GM19035 (cell line): ENCODE results near the gene FHIT.

Experiments
- ATAC-seq: cut with Tn5 transposase; IDR thresholded peaks from one replicate; pipeline ENCODE4 v1.9.1; 2021; ENCODE audit not compliant: unreplicated experiment

The FHIT gene

DNA sequence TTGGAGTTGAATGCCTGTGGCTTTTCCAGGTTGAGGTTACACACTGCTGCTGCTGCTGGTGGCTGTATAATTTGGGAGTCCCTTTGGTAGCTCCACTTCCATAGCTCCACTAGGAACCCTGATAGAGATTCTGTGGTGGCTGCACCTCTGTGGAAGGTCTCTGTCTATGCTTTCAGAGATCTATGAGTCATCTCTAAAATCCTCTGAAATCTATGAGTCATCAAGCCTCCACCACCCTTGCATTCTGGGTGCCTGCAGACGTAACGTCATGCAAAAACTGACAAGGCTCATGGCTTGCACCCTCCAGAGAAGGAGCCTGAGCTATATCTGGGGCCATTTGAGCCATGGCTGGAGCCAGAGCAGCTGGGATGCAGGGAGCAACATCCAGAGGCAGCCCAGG, 1164.4 kb downstream of the FHIT start:
- ATAC-seq, result peak; percentile 50

DNA sequence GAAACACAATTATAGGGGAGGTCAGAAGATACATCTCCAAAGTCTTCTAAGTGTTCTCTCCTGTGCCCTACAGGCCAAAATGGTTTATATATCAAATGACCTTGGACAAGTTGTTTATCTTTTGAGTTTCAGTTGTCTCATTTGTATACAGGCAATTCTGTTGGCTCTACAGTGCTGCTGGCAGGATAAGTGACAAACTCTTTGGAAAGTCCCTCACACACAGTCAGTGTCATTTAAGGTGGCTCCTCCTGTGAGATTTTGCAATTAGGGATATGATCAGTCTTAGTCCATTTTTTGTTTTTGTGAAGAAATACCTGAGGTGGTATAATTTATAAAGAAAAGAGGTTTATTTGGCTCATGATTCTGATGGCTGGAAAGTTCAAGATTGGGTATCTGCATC, 1165.6 kb downstream of the FHIT start:
- ATAC-seq, result no peak

DNA sequence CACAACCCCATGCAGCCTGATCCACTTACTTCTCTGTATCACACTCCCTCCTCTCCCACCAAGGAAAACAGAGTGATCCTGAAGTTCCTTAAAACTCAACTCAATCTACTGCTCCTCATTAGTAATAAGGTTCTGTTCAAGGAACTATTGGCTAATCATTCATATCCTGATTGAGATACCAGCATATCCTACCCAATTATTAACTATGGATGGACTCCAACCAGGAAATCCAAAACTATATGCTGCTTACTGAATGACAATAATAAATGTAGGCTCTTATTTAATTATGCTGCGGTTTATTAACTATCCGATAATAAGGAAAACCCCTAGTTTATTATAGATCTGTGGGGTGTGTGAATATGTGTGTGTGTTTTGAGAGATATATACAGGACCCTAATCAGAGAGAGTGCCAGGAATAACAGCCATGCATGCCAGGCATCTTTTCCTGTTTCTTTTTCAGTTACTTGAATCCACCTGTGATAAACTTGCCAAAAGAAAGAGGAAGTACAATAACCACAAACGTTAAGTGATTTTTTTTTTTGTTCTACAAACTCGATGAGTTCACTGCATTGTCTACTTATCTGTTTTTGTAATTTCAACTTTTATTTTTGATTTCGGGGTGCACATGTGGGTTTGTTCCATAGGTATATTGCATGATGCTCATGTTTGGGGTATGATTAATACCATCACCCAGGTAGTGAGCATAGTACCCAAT, 1169.7 kb downstream of the FHIT start:
- ATAC-seq, result peak; percentile 67

DNA sequence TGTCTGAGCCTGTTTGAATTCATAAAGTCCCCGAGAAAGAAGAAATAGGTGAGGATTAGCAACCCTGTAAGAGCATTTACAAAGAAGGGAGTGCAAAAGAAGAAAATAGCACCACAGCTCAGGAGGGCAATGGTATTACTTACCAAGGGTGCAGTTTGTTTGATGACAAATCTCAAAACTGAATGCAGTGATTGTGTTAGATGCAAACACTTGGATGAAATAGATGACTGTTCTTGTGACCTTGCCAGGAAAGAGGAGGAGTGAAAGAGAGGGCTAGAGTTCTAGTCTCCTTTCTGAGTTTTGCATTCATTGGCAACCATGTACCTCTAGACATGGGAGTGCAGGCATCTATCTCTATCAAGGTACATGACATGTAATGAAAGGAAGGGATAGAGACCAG, 1170.6 kb downstream of the FHIT start:
- ATAC-seq, result no peak

DNA sequence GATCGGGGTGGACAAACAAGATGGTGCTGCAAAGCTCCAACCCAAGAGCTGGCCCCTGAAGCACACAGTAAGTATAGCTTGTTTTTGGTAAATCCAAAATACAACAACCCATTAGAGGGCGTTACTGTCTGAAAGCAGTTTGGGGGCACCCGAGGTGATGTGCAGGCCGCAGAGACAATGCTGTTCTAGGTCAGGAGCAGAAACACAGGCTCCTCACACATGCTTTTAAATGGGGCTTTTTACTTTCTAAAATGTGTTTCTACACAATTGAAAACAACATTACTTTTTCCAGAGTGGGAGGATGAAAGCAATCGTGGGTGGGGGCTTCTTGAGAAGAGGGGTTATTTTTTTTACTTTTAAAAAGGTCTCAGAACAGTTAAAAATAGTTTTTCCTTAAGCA, 1172.2 kb downstream of the FHIT start:
- ATAC-seq, result no peak

DNA sequence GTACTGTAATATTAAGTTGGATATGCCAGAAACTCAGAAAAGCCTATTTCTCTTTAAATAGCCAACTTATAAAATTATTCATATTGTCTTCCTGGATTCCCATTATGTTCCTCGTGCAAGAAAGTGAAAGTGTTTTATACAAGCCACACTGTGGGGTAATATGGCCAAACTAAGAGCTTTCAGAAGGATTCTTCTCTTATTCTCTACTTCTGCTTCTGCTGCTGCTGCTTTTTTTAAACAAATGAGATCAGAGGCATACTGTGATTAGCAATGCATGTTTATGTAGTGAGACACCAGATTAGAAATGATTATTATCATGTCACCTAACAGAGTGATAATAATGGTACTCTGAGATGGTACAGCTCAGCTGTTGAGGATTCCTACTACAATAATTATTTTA, 1174.9 kb downstream of the FHIT start:
- ATAC-seq, result no peak

DNA sequence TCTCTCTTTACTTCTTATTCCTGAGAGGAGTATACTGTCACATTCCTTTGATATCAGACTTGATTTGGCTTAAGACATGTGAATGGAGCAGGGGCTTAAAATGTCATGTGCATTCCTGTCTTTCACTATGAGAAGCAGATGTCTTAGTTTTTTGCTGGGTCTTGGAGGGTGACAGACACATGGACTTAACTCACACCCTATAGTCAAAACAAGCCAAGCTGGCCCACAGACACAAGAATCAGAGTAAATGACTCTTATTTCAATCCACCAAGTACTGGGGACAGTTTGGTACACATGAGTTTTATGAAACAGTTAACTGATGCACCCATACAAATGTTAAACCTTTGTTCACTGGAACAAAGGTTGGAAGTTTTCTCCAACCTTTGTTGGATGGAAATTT, 1177.3 kb downstream of the FHIT start:
- no peak for ATAC-seq

DNA sequence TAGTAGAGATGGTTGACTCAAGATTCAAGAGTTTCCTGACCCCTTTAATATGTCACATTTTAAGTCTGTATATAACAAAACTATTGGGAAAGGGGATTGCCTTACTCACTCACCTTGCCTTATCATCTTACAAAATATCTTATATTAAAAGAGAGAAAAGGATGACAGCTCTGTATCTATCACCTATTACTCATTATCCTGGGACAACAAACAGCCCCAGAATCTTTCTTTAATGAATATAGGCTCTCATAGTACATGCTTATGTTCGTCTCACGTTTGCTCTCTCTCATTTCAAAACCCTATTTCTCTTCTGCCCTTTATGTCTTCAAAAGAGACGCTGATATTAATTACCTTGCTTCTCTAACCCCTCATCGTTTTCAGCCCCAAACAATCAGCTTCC, 1178.0 kb downstream of the FHIT start:
- no peak for ATAC-seq

DNA sequence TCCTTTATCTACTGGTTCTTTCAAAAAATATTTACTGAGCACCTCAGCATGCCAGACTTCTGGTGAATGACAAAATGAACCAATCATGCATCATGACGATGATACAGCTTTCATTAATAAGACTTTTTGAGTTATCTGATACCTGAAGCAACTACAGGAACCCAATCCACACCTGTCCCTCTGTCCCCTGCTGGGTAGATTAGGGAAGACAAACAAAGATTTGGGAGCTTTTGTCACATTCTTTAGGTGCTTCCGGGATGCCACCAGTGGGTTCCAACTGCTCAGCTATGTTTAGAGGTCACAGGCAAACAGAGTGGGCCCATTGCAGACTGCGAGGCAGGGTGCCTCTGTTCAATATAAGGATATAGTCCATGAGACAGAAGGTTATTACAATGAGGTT, 1180.9 kb downstream of the FHIT start:
- ATAC-seq, result no peak

DNA sequence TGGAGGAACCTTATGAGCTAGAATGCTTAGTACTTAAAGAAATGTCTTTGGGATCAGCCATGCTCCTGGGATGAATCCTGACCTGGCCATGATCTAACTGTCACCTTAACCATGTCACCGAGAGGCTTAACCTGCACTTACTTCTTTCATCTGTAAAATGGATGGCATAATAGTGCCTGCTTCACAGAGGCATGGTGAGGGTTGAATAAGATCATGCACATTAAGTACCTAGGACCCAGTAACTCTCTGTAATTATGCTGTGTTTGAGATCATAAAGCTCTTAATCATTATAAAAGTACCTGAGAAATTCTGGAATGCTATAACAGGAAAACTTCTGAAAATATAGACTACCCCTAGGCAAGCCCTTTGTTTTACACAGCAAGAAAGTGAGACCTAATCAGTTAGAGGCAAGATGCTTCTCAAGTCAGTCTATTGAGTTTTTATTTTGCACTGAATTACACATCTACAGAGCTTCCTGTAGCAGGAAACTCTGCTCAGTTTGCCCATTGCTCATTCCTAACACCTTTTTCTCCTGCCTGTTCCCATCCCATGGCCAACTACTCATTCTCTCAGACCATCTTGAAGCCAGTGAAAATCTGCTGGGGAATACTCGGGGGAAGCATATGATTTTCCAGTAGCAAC, 1185.9 kb downstream of the FHIT start:
- ATAC-seq, result no peak

DNA sequence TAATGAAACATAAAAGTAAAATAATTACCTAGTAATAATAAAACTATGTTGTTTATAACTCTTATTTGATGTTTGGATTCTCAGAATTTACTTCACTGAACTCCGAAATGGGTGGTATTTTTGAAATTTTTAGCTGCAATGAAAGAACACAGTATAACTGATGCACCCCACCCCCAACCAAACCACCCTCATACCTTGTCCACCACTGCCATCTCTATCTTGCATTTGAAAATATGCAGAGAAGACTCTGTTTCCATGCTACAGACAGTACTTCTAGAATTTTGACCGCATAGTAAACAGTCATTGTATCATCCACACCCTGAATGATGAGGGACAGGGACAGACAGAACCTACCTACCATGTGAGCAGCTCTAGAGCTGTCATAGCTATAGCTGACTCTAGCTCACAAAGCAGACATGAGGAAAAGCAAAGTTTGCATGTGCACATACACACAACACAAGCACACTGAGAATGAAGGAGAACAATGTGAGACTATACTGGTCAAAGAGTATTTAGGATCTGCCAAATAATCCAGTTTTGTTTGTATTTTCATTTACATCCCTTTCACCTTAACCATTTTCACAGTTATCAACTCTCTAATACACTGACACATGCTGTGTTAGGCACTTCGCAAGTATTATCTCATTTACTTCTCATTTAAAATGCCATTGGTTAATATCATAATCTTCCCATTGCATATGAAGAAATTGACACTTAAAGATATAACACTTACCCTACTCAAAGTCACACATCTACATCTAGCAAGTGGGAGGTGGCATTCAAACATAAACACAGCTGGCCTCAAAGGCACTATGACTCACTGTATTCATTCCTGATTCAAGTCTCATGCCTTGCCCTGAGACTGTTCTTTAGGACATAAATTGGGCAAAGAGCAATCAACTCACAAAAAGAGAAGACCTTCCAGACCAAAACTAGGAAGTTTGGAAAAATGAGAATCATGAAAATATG, 1186.8 kb downstream of the FHIT start:
- ATAC-seq, result no peak

DNA sequence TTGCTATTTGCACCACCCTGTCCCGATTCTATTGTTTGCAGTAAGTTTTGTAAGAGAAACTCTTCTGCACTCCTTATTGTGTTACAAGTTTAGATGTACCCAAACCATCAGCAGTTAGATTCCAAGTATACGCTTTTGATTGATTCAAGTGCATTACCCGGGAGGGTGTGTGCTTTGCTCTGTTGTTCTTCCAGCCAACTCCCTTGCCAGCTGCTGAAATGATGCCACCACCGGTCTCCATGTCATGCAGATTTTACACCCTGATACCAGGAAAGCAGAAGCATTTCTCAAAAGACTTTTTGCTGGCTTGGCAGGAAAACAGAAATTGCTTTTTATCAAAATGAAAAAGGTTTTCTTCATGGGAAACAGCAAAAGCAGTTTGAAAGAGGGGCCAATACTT, 1194.8 kb downstream of the FHIT start:
- no peak for ATAC-seq

DNA sequence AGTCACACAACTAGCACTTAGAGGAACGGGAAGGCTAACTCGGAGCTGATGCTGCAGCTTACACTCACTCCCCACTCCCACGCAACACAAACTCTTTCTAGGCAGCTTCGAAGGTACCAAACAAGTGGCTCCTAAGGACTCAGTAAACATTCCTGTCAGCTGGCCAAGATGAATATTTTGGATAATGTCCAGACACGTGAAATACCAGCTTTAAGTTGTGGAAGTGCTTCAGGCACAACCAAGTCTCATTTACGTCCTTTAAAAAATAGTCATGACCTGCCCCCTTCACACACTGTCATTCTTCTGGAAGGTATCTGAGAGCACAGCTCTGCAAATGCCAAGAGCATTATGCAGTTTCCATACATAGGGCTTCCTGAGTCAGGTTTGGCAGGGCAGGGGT, 1195.5 kb downstream of the FHIT start:
- no peak for ATAC-seq

DNA sequence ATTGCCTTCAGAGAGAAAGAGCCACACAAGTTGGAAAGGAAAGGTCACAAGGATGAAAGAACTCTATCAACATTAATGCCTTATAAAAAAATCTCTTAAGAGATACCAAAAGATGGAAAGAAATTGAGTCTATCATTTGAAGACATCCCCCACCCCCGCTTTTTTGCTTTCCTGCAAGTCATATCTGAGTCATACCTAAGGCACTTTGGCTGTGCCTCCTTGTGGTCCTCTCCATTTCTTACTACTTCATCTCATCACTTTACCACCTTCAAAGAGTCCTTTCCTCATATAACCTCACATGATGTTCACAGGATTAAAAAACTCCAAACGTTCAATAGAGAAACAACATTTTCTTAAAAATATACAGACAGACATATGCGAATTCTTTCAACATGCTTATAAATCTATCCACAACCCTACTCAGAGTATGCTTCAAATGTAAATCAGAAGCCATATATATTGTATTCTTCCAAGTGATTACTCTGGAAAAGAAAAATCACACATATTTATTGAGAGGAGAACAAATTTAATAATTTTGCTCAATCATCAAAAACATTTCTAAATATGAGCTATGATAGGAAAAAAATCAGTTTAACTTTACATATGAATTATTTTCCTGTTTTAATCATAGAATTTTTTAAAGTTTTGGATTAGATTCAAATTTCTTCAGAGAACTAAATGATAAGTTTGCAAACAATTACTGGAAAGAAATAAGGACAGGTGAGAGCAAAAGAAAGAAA, 1197.6 kb downstream of the FHIT start:
- no peak for ATAC-seq

DNA sequence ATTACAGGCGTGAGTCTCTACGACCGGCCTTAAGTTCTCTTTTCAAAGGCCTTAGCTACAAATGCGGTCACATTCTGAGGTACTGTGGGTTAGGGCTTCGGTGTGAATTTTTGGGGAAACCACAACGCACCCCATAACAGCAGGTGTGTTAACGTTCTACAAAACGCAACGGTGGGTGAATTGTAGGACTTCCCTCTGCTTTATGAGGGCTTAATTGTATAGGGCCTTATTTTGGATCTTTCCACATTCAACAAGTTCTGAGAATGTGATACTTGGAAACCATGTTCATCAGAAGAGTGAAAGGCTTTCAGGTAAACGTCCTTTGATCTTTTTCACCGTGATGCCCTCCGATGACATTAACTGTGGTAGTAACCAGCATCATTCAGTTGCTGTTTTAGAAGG, 1202.8 kb downstream of the FHIT start:
- no peak for ATAC-seq

DNA sequence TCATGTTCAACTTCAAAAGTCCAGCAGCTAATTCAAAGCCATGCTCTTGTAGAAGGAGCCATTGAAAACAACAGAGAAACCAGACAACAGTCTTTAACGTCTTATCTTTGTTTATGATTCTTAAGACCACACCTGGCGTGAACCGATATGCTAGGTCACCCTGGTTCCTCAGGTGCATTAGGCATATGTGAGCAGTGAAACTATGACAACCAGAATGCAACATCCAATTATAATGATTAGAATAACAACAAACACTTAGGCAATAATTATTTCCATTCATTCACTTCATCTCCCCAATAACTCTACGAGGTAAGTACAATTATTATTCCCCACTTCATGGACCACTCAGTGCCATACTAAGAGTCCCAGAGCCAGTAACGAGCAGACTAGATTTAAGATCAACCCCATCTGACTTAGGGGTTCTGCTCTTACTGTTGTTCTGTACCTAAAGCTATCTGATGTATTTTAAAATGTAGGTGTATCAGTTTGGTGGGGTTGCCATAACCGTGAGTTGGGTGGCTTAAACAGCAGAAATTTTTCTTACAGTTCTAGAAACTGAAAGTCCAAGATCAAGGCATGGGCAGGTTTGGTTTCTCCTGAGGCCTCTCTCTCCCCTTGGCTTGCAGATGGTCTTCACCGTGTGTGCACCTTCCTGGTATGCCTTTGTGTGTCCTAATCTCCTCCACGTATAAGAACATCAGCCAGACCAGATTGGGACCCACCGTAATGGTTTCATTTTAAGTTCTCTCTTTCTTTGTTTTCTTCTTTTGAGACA, 1203.6 kb downstream of the FHIT start:
- no peak for ATAC-seq

DNA sequence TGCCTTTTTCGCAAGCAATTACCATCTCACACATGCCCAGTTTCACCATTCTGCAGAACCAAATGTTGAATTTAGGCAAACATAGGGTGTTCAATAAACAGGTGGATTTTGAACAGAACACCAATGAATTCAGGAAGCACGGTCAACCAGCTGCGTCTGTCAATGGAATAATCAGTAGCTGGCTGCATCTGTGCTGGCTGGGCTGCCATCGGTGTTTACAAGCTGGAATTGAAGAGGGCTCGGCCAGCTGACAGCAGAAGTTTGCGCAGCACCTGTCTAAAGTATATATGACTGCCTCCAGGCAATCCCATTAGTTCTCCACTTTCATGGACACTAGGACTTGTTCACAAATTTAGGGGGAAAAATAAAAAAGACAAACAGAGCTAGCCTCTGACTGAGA, 1205.0 kb downstream of the FHIT start:
- ATAC-seq, result no peak

DNA sequence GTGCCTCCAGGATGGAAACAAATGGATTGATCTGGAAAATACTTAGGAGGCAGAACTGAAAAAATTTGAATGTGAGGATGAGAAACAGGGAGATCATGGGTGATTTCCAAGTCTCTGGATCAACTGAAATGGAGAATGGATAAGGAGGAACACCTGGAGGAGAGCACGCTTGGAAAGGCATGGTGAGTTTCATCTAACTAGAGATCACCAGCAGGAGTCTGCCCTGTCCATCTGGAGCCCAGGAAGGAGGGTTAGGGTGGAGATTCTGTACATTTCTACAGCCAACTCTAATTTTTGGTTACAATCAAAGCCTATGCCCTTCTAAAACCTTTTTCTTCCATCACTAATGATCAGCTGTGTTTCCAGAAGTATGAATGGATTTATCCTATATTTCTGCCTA, 1205.6 kb downstream of the FHIT start:
- no peak for ATAC-seq

DNA sequence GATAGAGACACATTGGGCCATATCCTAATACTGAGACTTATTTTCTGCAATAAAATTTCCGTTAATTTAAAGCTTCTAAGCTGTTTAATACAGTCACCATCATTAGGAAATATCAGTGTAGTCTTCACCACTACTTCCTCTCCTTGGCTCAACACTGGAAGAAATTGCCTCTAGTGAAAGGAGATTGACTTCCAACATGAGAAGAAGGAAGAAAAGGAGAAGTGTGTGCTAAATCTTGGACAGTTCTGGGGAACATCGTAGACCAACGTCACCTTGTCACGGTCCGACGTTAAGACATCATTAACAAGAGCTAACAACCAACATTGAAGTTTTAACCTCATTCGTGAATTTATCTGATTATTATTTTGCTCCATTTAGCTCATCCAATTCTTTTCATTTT, 1214.4 kb downstream of the FHIT start:
- ATAC-seq, result no peak

DNA sequence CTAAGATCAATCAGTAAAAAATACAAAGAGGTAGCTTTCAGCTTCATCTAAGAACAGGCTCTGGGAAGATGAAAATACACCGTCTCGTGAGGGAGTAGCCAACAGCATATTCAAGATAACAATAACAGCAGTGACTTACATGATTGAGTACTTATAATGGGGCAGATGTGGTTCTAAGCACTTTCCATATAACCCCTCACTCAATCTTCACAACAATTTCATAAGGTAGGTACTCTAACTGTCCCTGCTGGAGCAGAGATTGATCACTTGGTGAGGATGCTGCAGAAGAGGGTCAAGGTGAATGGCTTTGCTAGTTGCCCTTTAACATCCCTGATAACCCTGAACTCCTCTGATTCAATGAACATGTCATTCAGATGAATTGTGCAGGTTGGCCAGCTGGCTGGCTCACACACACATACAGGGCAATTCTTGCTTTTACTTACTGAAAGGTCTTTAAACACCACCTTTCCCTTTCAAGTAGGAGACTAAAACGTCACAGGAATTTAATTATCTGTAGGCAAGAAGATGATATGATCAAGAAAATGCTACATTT, 1217.3 kb downstream of the FHIT start:
- ATAC-seq, result no peak
